GM19468 (cell line): Measurements from ENCODE around the gene KLK10.

ENCODE experiments used
- ATAC-seq: cut with Tn5 transposase; IDR thresholded peaks from one replicate; pipeline ENCODE4 v1.9.1; 2021; ENCODE audit warnings: mild to moderate bottlenecking, moderate library complexity, moderate number of reproducible peaks; ENCODE audit not compliant: unreplicated experiment; ENCODE audit errors: extremely low read depth

KLK10 gene

GRCh38 chr19:51019544-51019925 lies at the start of gene KLK10:
Gene KLK10 (minus strand): TSS chr19:51019709. CDS start chr19:51019130, 579 bp downstream.
- ATAC-seq: no peak

GRCh38 chr19:51066393-51067186 lies 47.1 kb upstream of the KLK10 start:
- no peak for ATAC-seq

GRCh38 chr19:51065221-51065960 lies 45.9 kb upstream of the KLK10 start:
- no peak for ATAC-seq

GRCh38 chr19:51064534-51065220 lies 45.2 kb upstream of the KLK10 start, which contains the start of gene KLK13:
Gene KLK13 (minus strand): TSS chr19:51065092. CDS start chr19:51065067, 25 bp downstream.
- no peak for ATAC-seq

- ATAC-seq: no peak
Measured at GRCh38 chr19:51063664-51064063, 44.2 kb upstream of the KLK10 start.

- ATAC-seq: no peak
Measured at GRCh38 chr19:51060973-51061372, 41.5 kb upstream of the KLK10 start.

- ATAC-seq: no peak
Measured at GRCh38 chr19:51060336-51060735, 40.8 kb upstream of the KLK10 start.

- ATAC-seq: no peak
Measured at GRCh38 chr19:51059715-51060114, 40.2 kb upstream of the KLK10 start.

- no peak for ATAC-seq
Measured at GRCh38 chr19:51055866-51056265, 36.4 kb upstream of the KLK10 start.

GRCh38 chr19:51047031-51047335 lies 27.5 kb upstream of the KLK10 start:
- no peak for ATAC-seq

- ATAC-seq: no peak
Measured at GRCh38 chr19:51044327-51044726, 24.8 kb upstream of the KLK10 start.

- ATAC-seq: no peak
Measured at GRCh38 chr19:51043497-51043896, 24.0 kb upstream of the KLK10 start.

- ATAC-seq: no peak
Measured at GRCh38 chr19:51040151-51040550, 20.6 kb upstream of the KLK10 start.

GRCh38 chr19:51036519-51036918 lies 17.0 kb upstream of the KLK10 start:
- ATAC-seq: no peak

GRCh38 chr19:51034704-51035103 lies 15.2 kb upstream of the KLK10 start, which contains the start of gene KLK12:
Gene KLK12 (minus strand): TSS chr19:51035002. CDS start chr19:51034621, 381 bp downstream.
- ATAC-seq: no peak

- ATAC-seq: no peak
Measured at GRCh38 chr19:51031880-51032225, 12.3 kb upstream of the KLK10 start.

GRCh38 chr19:51031220-51031879 lies 11.8 kb upstream of the KLK10 start:
- no peak for ATAC-seq

- ATAC-seq: no peak
Measured at GRCh38 chr19:51030631-51031030, 11.1 kb upstream of the KLK10 start.

GRCh38 chr19:51029718-51030117 lies 10.2 kb upstream of the KLK10 start:
- no peak for ATAC-seq

GRCh38 chr19:51027873-51028272 lies 8.4 kb upstream of the KLK10 start:
- no peak for ATAC-seq
